ENCODE measurements around the gene MAP3K7. TPM values are rescaled to one million over a fixed set of nuclear protein-coding genes. Genes with fewer than 3 reads are reported as not detected.
"Not testable (repeated sequence)": the region's sequence is repeated elsewhere in the genome, so short reads cannot be mapped to it uniquely, and the experiment has no call there.

The MAP3K7 gene
- total RNA-seq, 1 experiment from 2014 or later: 31.9 TPM

DNA sequence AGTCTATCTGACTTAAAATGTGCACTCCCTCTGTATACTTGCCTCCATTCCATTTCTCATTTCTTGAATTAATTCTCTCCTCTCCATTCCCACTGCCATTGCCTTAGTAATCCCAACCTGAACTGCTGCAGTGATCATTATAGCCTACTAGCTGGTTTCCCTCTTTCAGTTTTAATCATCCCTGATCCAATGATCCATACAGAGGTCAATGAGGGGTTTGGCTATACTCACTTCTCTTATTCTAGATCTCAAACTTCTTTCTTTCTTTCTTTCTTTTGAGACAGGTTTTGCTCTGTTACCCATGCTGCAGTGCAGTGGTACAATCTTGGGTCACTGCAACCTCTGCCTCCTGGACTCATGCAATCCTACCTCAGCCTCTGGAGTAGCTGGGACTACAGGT is 17.6 kb downstream of the MAP3K7 start:
- no peaks in the 10 kb centered on the region for H3K4me1 ChIP-seq (replicated peaks; ENCODE audit: insufficient read depth)
- no peaks in the 10 kb centered on the region; the same call in 1 of the 2 replicates for H3K36me3 ChIP-seq (ENCODE audit: low read depth)
- no peaks in the 10 kb centered on the region for H3K9me2 ChIP-seq (ENCODE audit: insufficient read depth)
- BruUV-seq (replicated peaks): no TSS peak
- no peaks in the 10 kb centered on the region for H3F3A ChIP-seq (ENCODE audit: insufficient read depth, low read depth)
- peaks cover 3% of the 10 kb centered on the region; the same call in 1 of the 2 replicates for H4K20me1 ChIP-seq (ENCODE audit: insufficient read depth)
- no peaks in the 10 kb centered on the region for H3K9me3 ChIP-seq (ENCODE audit: insufficient read depth, low read depth)
- H3K4me3 ChIP-seq: no peak overlapping the region
- no peak for TF ChIP-seq EZH2 (IDR thresholded peaks at IDR 0.05; ENCODE audit: low read depth)
- TF ChIP-seq, protein P1, sequence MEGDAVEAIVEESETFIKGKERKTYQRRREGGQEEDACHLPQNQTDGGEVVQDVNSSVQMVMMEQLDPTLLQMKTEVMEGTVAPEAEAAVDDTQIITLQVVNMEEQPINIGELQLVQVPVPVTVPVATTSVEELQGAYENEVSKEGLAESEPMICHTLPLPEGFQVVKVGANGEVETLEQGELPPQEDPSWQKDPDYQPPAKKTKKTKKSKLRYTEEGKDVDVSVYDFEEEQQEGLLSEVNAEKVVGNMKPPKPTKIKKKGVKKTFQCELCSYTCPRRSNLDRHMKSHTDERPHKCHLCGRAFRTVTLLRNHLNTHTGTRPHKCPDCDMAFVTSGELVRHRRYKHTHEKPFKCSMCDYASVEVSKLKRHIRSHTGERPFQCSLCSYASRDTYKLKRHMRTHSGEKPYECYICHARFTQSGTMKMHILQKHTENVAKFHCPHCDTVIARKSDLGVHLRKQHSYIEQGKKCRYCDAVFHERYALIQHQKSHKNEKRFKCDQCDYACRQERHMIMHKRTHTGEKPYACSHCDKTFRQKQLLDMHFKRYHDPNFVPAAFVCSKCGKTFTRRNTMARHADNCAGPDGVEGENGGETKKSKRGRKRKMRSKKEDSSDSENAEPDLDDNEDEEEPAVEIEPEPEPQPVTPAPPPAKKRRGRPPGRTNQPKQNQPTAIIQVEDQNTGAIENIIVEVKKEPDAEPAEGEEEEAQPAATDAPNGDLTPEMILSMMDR (conservative IDR thresholded peaks at IDR 0.05): no peak
- no peaks in the 10 kb centered on the region; the same call in 1 of the 2 replicates for H3K79me2 ChIP-seq (ENCODE audit: low read depth)
- no peak overlapping the region for H2AFZ ChIP-seq
- intact Hi-C loops (cut with micrococcal nuclease; ENCODE audit: unreplicated experiment): no loop called here
- no peaks in the 10 kb centered on the region for H3K27me3 ChIP-seq (ENCODE audit: insufficient read depth, low read depth)
- DNase-seq: no peak
- POLR2A ChIA-PET (ENCODE audit: unreplicated experiment): no interaction called here
- no peak overlapping the region for H3K4me2 ChIP-seq
- no peak overlapping the region for H3K27ac ChIP-seq
- CTCF ChIA-PET: no interaction called here

DNA sequence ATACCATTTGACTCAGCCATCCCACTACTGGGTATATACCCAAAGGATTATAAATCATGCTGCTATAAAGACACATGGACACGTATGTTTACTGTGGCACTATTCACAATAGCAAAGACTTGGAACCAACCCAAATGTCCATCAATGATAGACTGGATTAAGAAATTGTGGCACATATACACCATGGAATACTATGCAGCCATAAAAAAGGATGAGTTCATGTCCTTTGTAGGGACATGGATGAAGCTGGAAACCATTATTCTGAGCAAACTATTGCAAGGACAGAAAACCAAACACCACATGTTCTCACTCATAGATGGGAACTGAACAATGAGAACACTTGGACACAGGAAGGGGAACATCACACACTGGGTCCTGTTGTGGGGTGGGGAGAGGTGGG is 19.2 kb downstream of the MAP3K7 start:
- H3K36me3 ChIP-seq (ENCODE audit: low read depth); H3K4me1 ChIP-seq (replicated peaks; ENCODE audit: insufficient read depth); intact Hi-C loops (cut with micrococcal nuclease; ENCODE audit: unreplicated experiment); H3K27me3 ChIP-seq (ENCODE audit: insufficient read depth, low read depth); BruUV-seq (replicated peaks); H3K4me2 ChIP-seq; DNase-seq; CTCF ChIA-PET; H3K9me2 ChIP-seq (ENCODE audit: insufficient read depth); H3F3A ChIP-seq (ENCODE audit: insufficient read depth, low read depth); H3K79me2 ChIP-seq (ENCODE audit: low read depth); H4K20me1 ChIP-seq (ENCODE audit: insufficient read depth); H3K9me3 ChIP-seq (ENCODE audit: insufficient read depth, low read depth); H2AFZ ChIP-seq; H3K27ac ChIP-seq; H3K4me3 ChIP-seq; POLR2A ChIA-PET (ENCODE audit: unreplicated experiment): not testable (repeated sequence)

- CTCF ChIA-PET: interaction anchor here (0.7 kb wide), 1 partner anchor 16 kb away, joined by 3 read pairs; no protein-coding TSS in a partner anchor
- intact Hi-C loops (cut with micrococcal nuclease; ENCODE audit: unreplicated experiment): not testable (repeated sequence)
These were observed 24.5 kb downstream of the MAP3K7 start for GRCh38 chr6:90562341-90562740.

DNA sequence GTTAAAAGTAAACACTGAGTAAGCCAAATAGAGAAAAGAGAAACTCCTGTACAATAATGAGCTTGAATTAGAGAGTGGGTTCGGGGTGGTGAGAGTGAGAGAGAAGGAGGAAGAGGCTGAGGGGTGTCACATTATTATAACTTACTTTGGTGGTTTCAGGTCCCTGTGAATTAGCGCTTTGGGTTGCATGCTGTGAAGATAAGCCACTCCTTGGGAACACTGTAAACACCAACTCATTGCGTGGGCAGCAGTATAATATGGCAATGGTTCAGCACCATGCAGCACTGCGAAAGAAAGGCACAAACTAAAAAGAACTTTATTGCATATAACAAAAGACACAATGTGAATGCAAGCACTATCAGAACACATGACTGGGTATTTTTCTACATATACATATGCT is 26.9 kb downstream of the MAP3K7 start:
- no peak for TF ChIP-seq EZH2 (IDR thresholded peaks at IDR 0.05; ENCODE audit: low read depth)
- CTCF ChIA-PET: no interaction called here
- no peaks in the 10 kb centered on the region for H3K9me2 ChIP-seq (ENCODE audit: insufficient read depth)

More at GRCh38 chr6:90562341-90562740, 24.5 kb downstream of the MAP3K7 start:
- H3K27ac ChIP-seq; H3K79me2 ChIP-seq (ENCODE audit: low read depth); H3K4me1 ChIP-seq (replicated peaks; ENCODE audit: insufficient read depth); DNase-seq; H2AFZ ChIP-seq; H3K9me2 ChIP-seq (ENCODE audit: insufficient read depth); BruUV-seq (replicated peaks); H3K9me3 ChIP-seq (ENCODE audit: insufficient read depth, low read depth); H3K36me3 ChIP-seq (ENCODE audit: low read depth); H3F3A ChIP-seq (ENCODE audit: insufficient read depth, low read depth); H4K20me1 ChIP-seq (ENCODE audit: insufficient read depth); POLR2A ChIA-PET (ENCODE audit: unreplicated experiment); H3K4me2 ChIP-seq; H3K4me3 ChIP-seq; H3K27me3 ChIP-seq (ENCODE audit: insufficient read depth, low read depth): not testable (repeated sequence)

More for the DNA sequence above, 26.9 kb downstream of the MAP3K7 start:
- Histone ChIP-seq H3K4me1 (replicated peaks; ENCODE audit: insufficient read depth) (no peaks in the 10 kb centered on the region), H3K79me2 (ENCODE audit: low read depth) (no peaks in the 10 kb centered on the region), H3K36me3 (ENCODE audit: low read depth) (no peaks in the 10 kb centered on the region), H3K9me3 (ENCODE audit: insufficient read depth, low read depth) (no peaks in the 10 kb centered on the region), H3K27me3 (ENCODE audit: insufficient read depth, low read depth) (no peaks in the 10 kb centered on the region), H2AFZ (no peak overlapping the region), H3K4me2 (no peak overlapping the region), H3F3A (ENCODE audit: insufficient read depth, low read depth) (no peaks in the 10 kb centered on the region), H4K20me1 (ENCODE audit: insufficient read depth) (peaks cover 4% of the 10 kb centered on the region; the same call in 1 of the 2 replicates), H3K27ac (no peak overlapping the region), H3K4me3 (no peak overlapping the region)
- intact Hi-C loops (cut with micrococcal nuclease; ENCODE audit: unreplicated experiment): no loop called here
- DNase-seq: no peak
- no TSS peak for BruUV-seq (replicated peaks)
- POLR2A ChIA-PET (ENCODE audit: unreplicated experiment): no interaction called here
